ENCODE results near the gene OR10H4. TPM values are rescaled to one million over a fixed set of nuclear protein-coding genes. Genes with fewer than 3 reads are reported as not detected.

Gene OR10H4
- total and polyA plus RNA-seq, 2 of the 8 experiments (the other 6 are each of a cell fraction or from before 2014, with no cell fraction given), result not detected

- no peak overlapping the region for H4K8ac ChIP-seq (ENCODE audit: extremely low read depth, insufficient read depth, low read length)
- no peak overlapping the region for H2BK120ac ChIP-seq (replicated peaks; ENCODE audit: low read depth, low read length)
- no peaks in the 10 kb centered on the region for H3K36me3 ChIP-seq (ENCODE audit: control insufficient read depth in 2 of 4, insufficient read depth in 4 of 4, low read length in 3 of 4)
- peaks cover 5% of the 10 kb centered on the region; the same call in 1 of the 2 replicates for H3K23me2 ChIP-seq (ENCODE audit: low read depth, low read length)
- H3K4me1 ChIP-seq (replicated peaks in 1 of 4; ENCODE audit: control insufficient read depth in 3 of 4, insufficient read depth in 4 of 4, low read length in 3 of 4), result no peaks in the 10 kb centered on the region
- no peak overlapping the region for H3K27ac ChIP-seq (ENCODE audit: low read depth, low read length)
- no peak overlapping the region for H3K23ac ChIP-seq (ENCODE audit: insufficient read length)
- no peak overlapping the region for H4K91ac ChIP-seq (replicated peaks; ENCODE audit: insufficient read length, low read length)
- DNase-seq (ENCODE audit: low read depth in 1 of 2, low spot score in 2 of 2) (no peak), FAIRE-seq (no peak)
- no peak overlapping the region for H4K5ac ChIP-seq (ENCODE audit: insufficient read length, low read depth, low read length)
- H3K9ac ChIP-seq (replicated peaks in 1 of 4; ENCODE audit: extremely low read depth in 1 of 4, low read depth in 3 of 4, low read length in 3 of 4), result no peak overlapping the region
- no peak overlapping the region for H3K14ac ChIP-seq (ENCODE audit: insufficient read length)
- 71% methylated on average over 5 of the region's 11 CpGs; no CpG with 5 or more reads in 1 of the 2 experiments for WGBS, 2 experiments (ENCODE audit: extremely low coverage in 1 of 2, insufficient coverage in 1 of 2, insufficient read length in 1 of 2, insufficient replicate concordance in 2 of 2, low coverage in 1 of 2, low lambda C conversion rate in 2 of 2, missing lambda C conversion rate in 1 of 2)
- no peak overlapping the region for H2AK5ac ChIP-seq (ENCODE audit: low read depth, low read length)
- H2BK12ac ChIP-seq (ENCODE audit: low read depth, low read length), result no peak overlapping the region
- no peak overlapping the region for H3K4ac ChIP-seq (replicated peaks; ENCODE audit: insufficient read length, low read depth, low read length)
- no peaks in the 10 kb centered on the region for H4K20me1 ChIP-seq (replicated peaks in 1 of 2; ENCODE audit: control insufficient read depth in 1 of 2, insufficient read depth in 2 of 2, low read length in 2 of 2)
- no peak overlapping the region for H3K18ac ChIP-seq (ENCODE audit: extremely low read depth, low read length)
- no peaks in the 10 kb centered on the region for H3K79me2 ChIP-seq (ENCODE audit: control insufficient read depth in 1 of 2, insufficient read depth in 2 of 2, low read length in 2 of 2)
- POLR2A ChIA-PET (ENCODE audit: partially characterized antibody), result no interaction called here
- no peak for TF ChIP-seq HDAC2 (IDR thresholded peaks at IDR 0.05; ENCODE audit: borderline replicate concordance in 1 of 2, low read depth in 2 of 2, low read length in 2 of 2)
- no peak for TF ChIP-seq TEAD4 (IDR thresholded peaks at IDR 0.05; ENCODE audit: low read depth, low read length)
- TF ChIP-seq SIX5 (IDR thresholded peaks at IDR 0.05; ENCODE audit: low read depth, low read length), result no peak
- TF ChIP-seq CREB1 (IDR thresholded peaks at IDR 0.05), result no peak
- TF ChIP-seq CHD1 (IDR thresholded peaks at IDR 0.05; ENCODE audit: low read depth, low read length), result no peak
- no peak overlapping the region for H3K4me3 ChIP-seq (ENCODE audit: extremely low read depth in 1 of 4, insufficient read depth in 2 of 4, low read depth in 3 of 4, low read length in 4 of 4)
- no peak overlapping the region for H2BK15ac ChIP-seq (ENCODE audit: low read length)
- no peaks in the 10 kb centered on the region for H3K79me1 ChIP-seq (ENCODE audit: low read depth, low read length)
- H3K27me3 ChIP-seq (replicated peaks in 1 of 4; ENCODE audit: control insufficient read depth in 3 of 4, extremely low read depth in 1 of 4, insufficient read depth in 3 of 4, low read length in 3 of 4), result no peaks in the 10 kb centered on the region
- peaks cover 50 to 69% of the 10 kb centered on the region in 2 experiments for H3K9me3 ChIP-seq (ENCODE audit: insufficient read depth in 2 of 2, low read depth in 1 of 2, low read length in 1 of 2)
- H2AFZ ChIP-seq (ENCODE audit: low read length), result no peak overlapping the region
- CTCF ChIA-PET (ENCODE audit: partially characterized antibody), result no interaction called here
- no peak overlapping the region for H2BK5ac ChIP-seq (ENCODE audit: low read depth, low read length)
- H2BK20ac ChIP-seq (ENCODE audit: low read length), result no peak overlapping the region
- H3K4me2 ChIP-seq (ENCODE audit: insufficient read depth in 1 of 2, low read depth in 2 of 2, low read length in 2 of 2), result no peak overlapping the region
- no peak overlapping the region for H3K56ac ChIP-seq (replicated peaks; ENCODE audit: insufficient read length, low read depth, low read length)
Observed at GRCh38 chr19:15900504-15900903, 48.3 kb upstream of the OR10H4 start.

Measured in H1 (cell line).